Cerebellar nuclear complex (tissue), 1 donor: Measurements from ENCODE around the gene EFS.
"Not testable (repeated sequence)": the region's sequence is repeated elsewhere in the genome, so short reads cannot be mapped to it uniquely, and the experiment has no call there.

Source experiments
- DNase-seq, 2 experiments: peaks; one replicate each; lab custom pipeline; 2025; lab: John Stamatoyannopoulos, UW

The EFS gene

GRCh38 chr14:23398348-23398747, 33.4 kb upstream of the EFS start:
- DNase-seq, result no peak

GRCh38 chr14:23396781-23397407, 31.9 kb upstream of the EFS start:
- no peak for DNase-seq

GRCh38 chr14:23396126-23396525, 31.2 kb upstream of the EFS start:
- no peak for DNase-seq

- no peak for DNase-seq
Observed at GRCh38 chr14:23392613-23393012, 27.6 kb upstream of the EFS start.

- not testable (repeated sequence) for DNase-seq
Observed at GRCh38 chr14:23389871-23390270, 24.9 kb upstream of the EFS start.

- DNase-seq, result no peak
Observed at GRCh38 chr14:23389396-23389795, 24.4 kb upstream of the EFS start.

- no peak for DNase-seq
Observed at GRCh38 chr14:23388996-23389395, 24.0 kb upstream of the EFS start.

GRCh38 chr14:23387916-23388882, 23.2 kb upstream of the EFS start:
- DNase-seq, result no peak

- DNase-seq, result no peak
Observed at GRCh38 chr14:23386999-23387398, 22.0 kb upstream of the EFS start.

GRCh38 chr14:23386266-23386657, 21.3 kb upstream of the EFS start:
- DNase-seq, result not testable (repeated sequence)

GRCh38 chr14:23385642-23386265, 20.8 kb upstream of the EFS start:
- no peak for DNase-seq

- no peak for DNase-seq
Observed at GRCh38 chr14:23385244-23385641, 20.3 kb upstream of the EFS start.

- no peak for DNase-seq
Observed at GRCh38 chr14:23384364-23385080, 19.6 kb upstream of the EFS start.

GRCh38 chr14:23382731-23383440, 17.9 kb upstream of the EFS start:
- no peak for DNase-seq

GRCh38 chr14:23382276-23382675, 17.3 kb upstream of the EFS start:
- DNase-seq, result no peak

- DNase-seq, result no peak
Observed at GRCh38 chr14:23381871-23382270, 16.9 kb upstream of the EFS start.

- DNase-seq, result no peak
Observed at GRCh38 chr14:23380976-23381375, 16.0 kb upstream of the EFS start.

GRCh38 chr14:23380197-23380914, 15.4 kb upstream of the EFS start:
- no peak for DNase-seq

GRCh38 chr14:23379366-23380196, 14.6 kb upstream of the EFS start:
- DNase-seq, result no peak
